ENCODE results near the gene TRIM27.
"Not testable (repeated sequence)": the region's sequence is repeated elsewhere in the genome, so short reads cannot be mapped to it uniquely, and the experiment has no call there.

Gene TRIM27

DNA sequence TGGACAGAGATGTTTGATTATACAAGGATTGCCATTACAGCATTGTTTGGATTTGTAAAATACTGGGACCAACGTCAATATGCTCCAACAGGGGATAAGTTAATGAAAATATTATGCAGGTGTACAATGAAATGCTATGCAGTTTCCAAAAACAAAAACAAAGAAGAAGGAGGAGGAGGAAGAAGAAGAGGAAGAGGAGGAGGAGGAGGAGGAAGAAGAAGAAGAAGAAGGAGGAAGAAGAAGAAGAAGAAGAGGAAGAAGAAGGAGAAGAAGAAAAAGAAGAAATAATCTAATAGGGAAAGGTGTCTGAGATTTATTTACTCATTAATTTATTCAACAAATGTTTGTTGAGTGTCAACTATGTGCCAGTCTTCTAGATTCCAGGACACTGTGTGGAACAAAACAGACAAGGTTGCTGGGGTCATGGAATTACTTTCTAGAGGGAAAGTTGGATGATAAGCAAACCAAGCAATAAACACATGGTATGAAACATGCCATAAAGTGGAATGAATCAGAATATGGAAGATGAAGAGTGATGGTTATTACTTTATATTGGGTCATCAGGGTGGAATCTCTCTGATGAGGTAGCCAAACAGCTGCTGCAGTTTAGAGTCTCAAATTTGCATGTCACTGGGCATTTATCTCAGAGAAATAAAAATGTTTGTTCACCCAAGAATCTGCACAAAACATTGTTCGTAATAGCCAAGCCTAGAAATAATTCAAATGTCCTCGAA is 6.3 kb upstream of the TRIM27 start:
- no peak for DNase-seq (ENCODE audit: low spot score in 2 of 2)
- in situ Hi-C loops (cut with MboI; ENCODE audit: low sequenced_read_pairs): no loop called here

DNA sequence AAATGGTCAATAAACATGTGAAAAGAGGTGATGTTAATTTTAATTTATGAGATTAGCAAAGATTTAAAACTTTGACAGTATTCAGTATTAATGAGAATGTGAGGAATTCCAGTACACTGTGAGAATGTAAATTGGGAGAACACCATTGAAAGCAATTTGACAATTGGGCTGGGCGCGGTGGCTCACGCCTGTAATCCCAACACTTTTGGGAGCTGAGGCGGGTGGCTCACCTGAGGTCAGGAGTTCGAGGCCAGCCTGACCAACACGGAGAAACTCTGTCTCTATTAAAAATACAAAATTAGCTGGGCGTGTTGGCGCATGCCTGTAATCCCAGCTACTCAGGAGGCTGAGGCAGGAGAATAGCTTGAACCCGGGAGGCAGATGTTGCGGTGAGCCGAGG is 5.6 kb upstream of the TRIM27 start:
- H3K36me3 ChIP-seq (replicated peaks); H3K9me3 ChIP-seq; H3K27me3 ChIP-seq (ENCODE audit: low read depth); in situ Hi-C loops (cut with MboI; ENCODE audit: low sequenced_read_pairs); H3K4me3 ChIP-seq: not testable (repeated sequence)
- DNase-seq (ENCODE audit: low spot score in 2 of 2): peak in 1 of 2 experiments; percentile 44
- peaks cover 12% of the 10 kb centered on the region for H3K4me1 ChIP-seq

More for the DNA sequence above, 6.3 kb upstream of the TRIM27 start:
- Histone ChIP-seq H3K4me3 (no peak overlapping the region), H3K4me1 (peaks cover 7% of the 10 kb centered on the region), H3K9me3 (no peaks in the 10 kb centered on the region), H3K27me3 (ENCODE audit: low read depth) (no peaks in the 10 kb centered on the region), H3K36me3 (replicated peaks) (no peaks in the 10 kb centered on the region)

DNA sequence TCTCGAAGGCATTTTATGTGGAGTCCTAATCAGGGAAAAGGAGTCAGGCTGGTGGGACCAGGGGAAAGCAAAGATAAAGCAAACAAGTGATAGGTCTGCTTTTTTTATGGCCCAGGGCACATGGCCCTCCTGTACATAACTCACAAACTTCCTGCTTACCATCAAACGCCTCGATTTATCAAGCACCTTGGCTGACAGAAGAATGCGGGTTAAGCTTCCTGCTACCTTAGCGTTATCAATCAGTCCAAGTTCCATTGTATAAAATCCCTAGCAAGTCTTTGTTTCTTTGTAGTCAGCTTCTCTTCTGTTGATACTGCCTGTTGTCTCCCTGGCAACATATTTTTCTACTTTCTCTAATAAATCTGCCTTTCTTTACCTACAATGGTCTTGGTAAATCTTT is 4.1 kb upstream of the TRIM27 start:
- DNase-seq (ENCODE audit: low spot score in 2 of 2): peak in 1 of 2 experiments; percentile 39

GRCh38 chr6:28922821-28923317 is 916 bp downstream of the TRIM27 start:
- in situ Hi-C loops (cut with MboI; ENCODE audit: low sequenced_read_pairs): no loop called here
- H3K4me3 ChIP-seq: peak overlapping the region; percentile 95
- peaks cover 12% of the 10 kb centered on the region for H3K4me1 ChIP-seq
- H3K27me3 ChIP-seq (ENCODE audit: low read depth): no peaks in the 10 kb centered on the region
- peaks cover 55% of the 10 kb centered on the region for H3K36me3 ChIP-seq (replicated peaks)
- no peaks in the 10 kb centered on the region for H3K9me3 ChIP-seq
- DNase-seq (ENCODE audit: low spot score in 2 of 2): peak in 1 of 2 experiments; percentile 57

More for the DNA sequence above, 4.1 kb upstream of the TRIM27 start:
- Histone ChIP-seq H3K4me1 (peaks cover 12% of the 10 kb centered on the region), H3K36me3 (replicated peaks) (peaks cover 6% of the 10 kb centered on the region), H3K27me3 (ENCODE audit: low read depth) (no peaks in the 10 kb centered on the region), H3K4me3 (no peak overlapping the region), H3K9me3 (no peaks in the 10 kb centered on the region)
- in situ Hi-C loops (cut with MboI; ENCODE audit: low sequenced_read_pairs): no loop called here

DNA sequence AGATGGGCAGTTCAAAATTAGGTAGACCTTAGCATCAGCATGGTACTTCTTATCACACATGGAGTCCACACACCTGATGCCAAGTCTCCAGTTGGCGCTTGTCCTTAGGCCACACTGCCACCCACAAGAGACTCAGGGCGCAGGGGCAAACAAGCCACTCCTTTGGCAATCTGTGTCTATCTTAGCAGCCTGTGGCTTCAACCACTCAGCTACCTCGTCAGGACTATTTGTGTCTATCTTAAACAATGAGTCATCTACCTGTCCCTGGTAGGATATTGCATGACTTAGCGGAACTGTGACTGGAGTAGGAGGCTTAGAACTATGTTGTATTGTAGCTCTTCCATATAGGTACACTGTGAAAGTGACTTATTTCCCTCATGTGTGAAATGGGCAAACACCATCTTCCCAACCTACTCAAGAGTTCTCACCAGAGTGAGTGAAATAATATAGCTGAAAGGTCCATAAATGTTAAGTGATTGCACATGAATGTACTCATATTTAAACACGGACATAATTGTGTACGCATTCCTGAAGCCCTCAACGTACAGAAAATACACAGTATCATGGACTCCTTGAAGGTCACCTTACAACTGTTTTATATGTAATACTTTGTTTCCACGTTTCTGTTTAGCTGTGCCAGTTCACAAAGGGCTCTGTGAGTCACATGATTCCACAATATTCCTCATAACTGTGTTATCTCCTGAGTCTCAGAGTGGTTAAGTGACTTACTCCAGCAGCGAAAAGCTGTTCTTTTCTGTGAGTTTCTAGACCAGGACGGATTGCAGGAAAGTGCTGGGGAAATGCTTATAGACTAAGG is 1.6 kb downstream of the TRIM27 start:
- no peak for DNase-seq (ENCODE audit: low spot score in 2 of 2)
- in situ Hi-C loops (cut with MboI; ENCODE audit: low sequenced_read_pairs): no loop called here
- Histone ChIP-seq H3K9me3 (no peaks in the 10 kb centered on the region), H3K27me3 (ENCODE audit: low read depth) (no peaks in the 10 kb centered on the region), H3K4me1 (peaks cover 12% of the 10 kb centered on the region), H3K36me3 (replicated peaks) (peaks cover 62% of the 10 kb centered on the region), H3K4me3 (peak overlapping the region; percentile 95)

DNA sequence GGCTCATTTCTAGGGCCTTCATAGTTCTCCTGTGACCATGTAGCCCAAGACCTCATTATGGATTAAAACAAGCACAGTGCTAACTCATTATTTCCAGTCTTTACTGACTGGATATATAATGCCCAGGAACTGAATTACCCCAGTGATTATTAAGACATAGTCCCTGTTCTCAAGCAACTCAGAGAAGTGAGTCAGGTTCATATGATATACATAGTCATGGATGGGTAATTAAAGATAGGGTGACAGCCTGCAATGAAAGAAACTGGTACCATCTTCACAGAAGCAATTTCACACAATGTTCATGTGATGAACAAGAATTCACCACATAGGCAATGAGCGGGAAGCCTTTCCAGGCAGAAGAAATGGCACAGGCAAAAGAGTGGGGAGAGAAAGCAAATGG is 3.5 kb downstream of the TRIM27 start:
- Histone ChIP-seq H3K4me3 (no peak overlapping the region), H3K36me3 (replicated peaks) (peaks cover 81% of the 10 kb centered on the region), H3K9me3 (no peaks in the 10 kb centered on the region), H3K4me1 (peaks cover 12% of the 10 kb centered on the region), H3K27me3 (ENCODE audit: low read depth) (no peaks in the 10 kb centered on the region)
- in situ Hi-C loops (cut with MboI; ENCODE audit: low sequenced_read_pairs): no loop called here
- no peak for DNase-seq (ENCODE audit: low spot score in 2 of 2)

DNA sequence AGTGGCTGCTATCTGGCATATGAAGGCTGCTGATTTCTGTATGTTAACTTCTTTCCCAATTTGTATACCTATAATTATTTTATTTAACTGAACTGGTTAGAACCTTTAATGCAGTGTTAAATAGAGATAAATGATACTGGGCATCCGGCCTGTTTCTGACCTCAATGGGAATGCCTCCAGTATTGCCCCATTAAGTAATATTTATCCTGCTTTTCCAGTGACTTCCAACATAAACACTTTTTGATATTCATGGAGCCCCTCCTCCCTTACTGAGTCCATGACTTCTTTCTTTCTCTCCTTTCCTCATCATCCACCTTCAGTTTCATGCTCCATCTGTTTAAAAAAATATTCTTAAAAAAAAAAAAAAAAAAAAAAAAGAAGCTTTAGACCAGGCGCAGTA is 8.8 kb downstream of the TRIM27 start:
- Histone ChIP-seq H3K27me3 (ENCODE audit: low read depth) (no peaks in the 10 kb centered on the region), H3K4me1 (no peaks in the 10 kb centered on the region), H3K4me3 (no peak overlapping the region), H3K36me3 (replicated peaks) (peaks cover 89% of the 10 kb centered on the region), H3K9me3 (no peaks in the 10 kb centered on the region)
- no peak for DNase-seq (ENCODE audit: low spot score in 2 of 2)
- in situ Hi-C loops (cut with MboI; ENCODE audit: low sequenced_read_pairs): no loop called here

DNA sequence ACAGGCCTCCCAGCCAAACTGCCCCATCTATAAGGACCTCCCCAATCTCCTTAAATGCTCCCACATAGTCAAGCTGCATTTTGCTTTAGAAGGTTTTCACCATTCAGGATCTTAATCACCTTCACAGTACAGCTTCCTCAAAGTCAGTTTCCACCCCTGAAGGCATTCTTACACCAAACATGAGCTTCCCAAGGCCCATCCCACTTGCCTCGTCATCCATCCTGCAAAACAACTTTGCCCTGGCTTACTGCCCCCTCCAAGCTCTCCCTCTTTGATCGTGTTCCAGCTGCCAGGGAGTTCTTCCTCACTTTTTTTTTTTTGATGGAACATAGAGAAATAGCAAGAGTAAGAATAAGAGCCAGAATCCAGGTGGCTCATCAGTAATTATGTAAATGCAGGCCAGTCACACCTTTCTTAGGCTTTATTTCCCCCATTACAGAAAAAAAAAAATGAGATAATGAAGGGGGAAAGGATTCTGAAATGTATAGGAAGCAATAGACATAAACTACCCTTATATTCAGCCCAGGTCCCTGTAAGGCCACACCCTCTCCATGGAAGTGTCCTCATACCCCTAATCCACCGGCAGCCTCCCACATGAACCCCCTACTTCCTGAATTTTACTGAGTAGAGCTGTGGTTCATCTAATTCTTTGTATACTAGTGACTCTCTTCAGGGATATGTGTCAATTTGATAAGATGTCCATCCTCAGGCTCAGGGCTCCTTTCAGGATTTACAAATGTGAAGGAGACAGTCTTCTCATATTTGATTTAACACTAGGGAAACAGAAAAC is 12.7 kb downstream of the TRIM27 start:
- Histone ChIP-seq H3K4me3 (no peak overlapping the region), H3K4me1 (no peaks in the 10 kb centered on the region), H3K9me3 (no peaks in the 10 kb centered on the region), H3K36me3 (replicated peaks) (peaks cover 89% of the 10 kb centered on the region), H3K27me3 (ENCODE audit: low read depth) (no peaks in the 10 kb centered on the region)
- no peak for DNase-seq (ENCODE audit: low spot score in 2 of 2)
- in situ Hi-C loops (cut with MboI; ENCODE audit: low sequenced_read_pairs): no loop called here

GRCh38 chr6:28907394-28907793 is 16.4 kb downstream of the TRIM27 start:
- in situ Hi-C loops (cut with MboI; ENCODE audit: low sequenced_read_pairs): no loop called here
- Histone ChIP-seq H3K4me3 (no peak overlapping the region), H3K4me1 (no peaks in the 10 kb centered on the region), H3K9me3 (no peaks in the 10 kb centered on the region), H3K36me3 (replicated peaks) (peaks cover 98% of the 10 kb centered on the region), H3K27me3 (ENCODE audit: low read depth) (no peaks in the 10 kb centered on the region)
- no peak for DNase-seq (ENCODE audit: low spot score in 2 of 2)

GRCh38 chr6:28906669-28907068 is 17.1 kb downstream of the TRIM27 start:
- in situ Hi-C loops (cut with MboI; ENCODE audit: low sequenced_read_pairs): no loop called here
- H3K4me1 ChIP-seq: no peaks in the 10 kb centered on the region
- no peak overlapping the region for H3K4me3 ChIP-seq
- no peaks in the 10 kb centered on the region for H3K27me3 ChIP-seq (ENCODE audit: low read depth)
- no peaks in the 10 kb centered on the region for H3K9me3 ChIP-seq
- peaks cover 99% of the 10 kb centered on the region for H3K36me3 ChIP-seq (replicated peaks)
- DNase-seq (ENCODE audit: low spot score in 2 of 2): no peak

DNA sequence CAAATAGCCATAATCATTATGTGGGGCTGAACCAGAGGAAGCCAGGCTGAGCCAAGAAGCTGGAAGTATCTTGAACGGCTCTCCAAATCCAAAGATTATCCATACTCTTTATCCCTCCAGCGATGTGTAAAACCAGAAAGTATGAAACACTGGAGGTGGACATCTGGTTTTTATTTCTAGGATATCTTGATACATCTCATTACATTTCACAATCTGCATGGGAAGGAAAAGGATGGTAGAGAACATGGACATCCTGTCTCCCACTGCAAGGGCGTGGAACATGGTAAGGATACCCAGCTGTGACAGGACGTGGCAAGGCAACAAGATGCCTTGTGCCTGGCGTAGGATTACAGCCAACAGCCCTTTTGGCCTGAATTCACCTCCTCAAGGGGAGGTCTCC is 20.1 kb downstream of the TRIM27 start:
- H3K36me3 ChIP-seq (replicated peaks): peaks cover 84% of the 10 kb centered on the region
- in situ Hi-C loops (cut with MboI; ENCODE audit: low sequenced_read_pairs): no loop called here
- no peaks in the 10 kb centered on the region for H3K27me3 ChIP-seq (ENCODE audit: low read depth)
- no peak overlapping the region for H3K4me3 ChIP-seq
- DNase-seq (ENCODE audit: low spot score in 2 of 2): no peak
- no peaks in the 10 kb centered on the region for H3K4me1 ChIP-seq
- H3K9me3 ChIP-seq: no peaks in the 10 kb centered on the region

DNA sequence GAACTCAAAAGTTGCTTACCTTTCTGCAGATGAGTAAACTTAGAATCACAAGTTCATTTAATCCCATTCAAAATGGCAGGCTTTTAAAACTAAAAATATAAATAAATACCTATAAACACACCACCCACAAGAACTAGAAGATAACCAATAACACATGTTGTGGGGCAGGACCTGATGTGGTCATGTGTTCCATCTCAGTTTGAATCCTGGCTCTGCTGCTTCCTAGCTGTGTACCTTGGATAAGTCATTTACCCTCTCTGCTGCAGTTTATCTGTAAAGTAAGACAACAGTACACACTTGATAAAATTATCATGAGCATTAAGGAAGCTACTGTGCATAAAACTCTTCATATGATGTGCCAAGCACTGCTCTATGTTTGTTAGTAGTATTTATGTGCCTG is 22.0 kb downstream of the TRIM27 start:
- H3K27me3 ChIP-seq (ENCODE audit: low read depth): no peaks in the 10 kb centered on the region
- in situ Hi-C loops (cut with MboI; ENCODE audit: low sequenced_read_pairs): no loop called here
- no peaks in the 10 kb centered on the region for H3K4me1 ChIP-seq
- no peaks in the 10 kb centered on the region for H3K9me3 ChIP-seq
- H3K36me3 ChIP-seq (replicated peaks): peaks cover 65% of the 10 kb centered on the region
- DNase-seq (ENCODE audit: low spot score in 2 of 2): no peak
- H3K4me3 ChIP-seq: no peak overlapping the region

GRCh38 chr6:28900577-28901256 is 23.1 kb downstream of the TRIM27 start:
- no peaks in the 10 kb centered on the region for H3K4me1 ChIP-seq
- no peaks in the 10 kb centered on the region for H3K27me3 ChIP-seq (ENCODE audit: low read depth)
- in situ Hi-C loops (cut with MboI; ENCODE audit: low sequenced_read_pairs): no loop called here
- H3K4me3 ChIP-seq: no peak overlapping the region
- DNase-seq (ENCODE audit: low spot score in 2 of 2): no peak
- no peaks in the 10 kb centered on the region for H3K9me3 ChIP-seq
- H3K36me3 ChIP-seq (replicated peaks): peaks cover 54% of the 10 kb centered on the region

All from HAP-1 (cell line).